Activated CD4-positive, alpha-beta T cell treated with anti-CD3 and anti-CD28 coated beads, Interleukin-2, amount 50 U/mL, for 4 hours (primary cell): Measurements from ENCODE around the gene FCER1G.

Source experiments
- DNase-seq, 2 experiments: peaks; one replicate each; pipeline ENCODE4 v3.0.0-alpha.2; 2020

The FCER1G gene

DNA sequence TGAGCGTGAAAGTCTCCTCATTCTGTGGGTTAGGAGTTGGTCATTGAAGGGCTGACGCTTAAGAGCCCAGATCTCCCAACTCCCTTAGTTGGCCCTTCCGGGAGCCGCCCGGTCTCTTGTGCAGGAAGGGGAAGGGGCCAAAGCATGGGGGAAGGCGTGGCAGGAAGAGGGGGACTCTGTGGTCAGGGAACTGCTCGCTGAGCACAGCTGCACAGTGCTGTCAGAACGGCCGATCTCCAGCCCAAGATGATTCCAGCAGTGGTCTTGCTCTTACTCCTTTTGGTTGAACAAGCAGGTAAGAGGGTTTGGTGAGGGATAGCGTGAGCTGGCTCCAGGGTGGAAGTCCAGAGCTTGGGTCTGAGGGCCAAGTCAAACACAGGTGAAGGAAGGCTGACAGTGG, at the start of gene FCER1G:
TSS of gene FCER1G (plus strand) at position 220 of the 400 bp plus-strand sequence. CDS start at position 247, 27 bp downstream.
- DNase-seq: no peak

DNA sequence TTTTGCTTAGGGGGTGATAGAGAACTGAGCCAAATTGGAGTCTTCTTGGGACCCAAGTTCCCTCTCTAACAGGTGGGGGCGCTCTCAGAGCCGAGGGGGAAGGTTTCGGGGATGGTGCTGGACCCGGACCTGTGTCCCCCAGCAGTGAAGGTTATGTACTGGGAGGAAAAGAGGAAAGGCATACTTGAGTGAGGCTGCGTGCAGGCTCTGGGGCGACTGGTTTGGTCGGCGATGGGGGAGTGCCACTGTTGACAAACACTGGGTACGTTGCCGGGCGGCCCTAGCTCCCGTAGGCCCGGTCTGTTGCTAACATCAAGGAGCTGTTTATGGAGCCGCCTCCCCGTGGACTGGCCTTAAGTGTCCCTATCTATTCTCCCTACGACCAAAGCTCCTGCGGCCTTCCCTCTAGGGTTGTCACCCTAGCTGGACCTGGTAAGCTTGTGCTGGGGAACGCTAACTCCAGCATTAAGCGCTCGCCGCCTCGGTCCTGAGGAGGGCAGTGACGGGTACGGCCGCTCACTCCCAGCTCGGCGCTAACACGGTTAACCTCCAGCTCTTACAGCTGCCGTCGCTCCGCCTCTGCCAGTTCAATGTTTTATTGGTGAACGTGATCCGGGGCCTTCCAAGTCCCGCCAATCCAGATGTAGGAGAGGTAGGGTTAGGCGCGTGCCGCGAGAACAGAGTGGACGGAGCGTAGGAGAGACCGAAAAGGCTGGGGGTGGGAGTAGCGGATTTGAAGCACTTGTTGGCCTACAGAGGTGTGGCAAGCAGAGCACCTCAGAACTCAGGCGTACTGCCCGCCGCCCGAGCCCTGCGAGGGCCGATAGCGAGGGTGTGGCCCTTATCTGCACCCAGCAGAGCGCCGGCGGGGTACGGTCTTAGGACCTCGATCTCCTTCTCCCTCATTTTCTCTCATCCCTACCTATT, 49.1 kb upstream of the FCER1G start, which contains the start of gene PPOX:
TSS of gene PPOX (plus strand) at position 685 of the 927 bp plus-strand sequence. CDS start 422 bp downstream, outside the sequence.
- peak; percentile 85 to 88 for DNase-seq

DNA sequence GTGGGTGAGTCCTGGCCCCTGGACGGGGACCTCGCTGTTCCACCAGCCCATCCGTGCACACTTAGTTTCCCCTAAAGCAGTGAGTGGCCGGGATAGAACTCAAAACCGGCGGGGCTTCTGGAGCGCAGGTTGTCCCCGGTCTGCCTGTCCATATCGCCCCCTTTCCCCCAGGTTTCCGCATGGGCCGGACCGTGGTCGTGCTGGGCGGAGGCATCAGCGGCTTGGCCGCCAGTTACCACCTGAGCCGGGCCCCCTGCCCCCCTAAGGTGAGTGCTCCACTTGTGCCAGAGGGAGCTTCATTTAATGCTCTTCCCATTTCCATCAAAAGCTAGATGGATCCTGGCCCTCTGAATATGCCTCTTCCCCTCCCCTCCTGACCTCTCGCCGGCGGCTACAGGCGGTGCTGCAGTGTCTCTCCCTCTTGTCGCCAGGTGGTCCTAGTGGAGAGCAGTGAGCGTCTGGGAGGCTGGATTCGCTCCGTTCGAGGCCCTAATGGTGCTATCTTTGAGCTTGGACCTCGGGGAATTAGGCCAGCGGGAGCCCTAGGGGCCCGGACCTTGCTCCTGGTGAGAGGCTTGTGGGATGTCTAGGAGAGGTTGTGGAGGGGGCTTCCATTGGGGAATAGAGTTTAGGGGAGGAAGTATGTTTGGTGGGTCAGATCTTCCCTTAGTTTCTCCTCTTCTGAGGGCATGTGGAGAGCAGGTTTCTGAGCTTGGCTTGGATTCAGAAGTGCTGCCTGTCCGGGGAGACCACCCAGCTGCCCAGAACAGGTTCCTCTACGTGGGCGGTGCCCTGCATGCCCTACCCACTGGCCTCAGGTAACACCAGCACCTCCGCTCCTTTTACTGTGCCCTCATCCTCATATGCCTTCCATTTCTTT, 48.2 kb upstream of the FCER1G start:
- DNase-seq: no peak

DNA sequence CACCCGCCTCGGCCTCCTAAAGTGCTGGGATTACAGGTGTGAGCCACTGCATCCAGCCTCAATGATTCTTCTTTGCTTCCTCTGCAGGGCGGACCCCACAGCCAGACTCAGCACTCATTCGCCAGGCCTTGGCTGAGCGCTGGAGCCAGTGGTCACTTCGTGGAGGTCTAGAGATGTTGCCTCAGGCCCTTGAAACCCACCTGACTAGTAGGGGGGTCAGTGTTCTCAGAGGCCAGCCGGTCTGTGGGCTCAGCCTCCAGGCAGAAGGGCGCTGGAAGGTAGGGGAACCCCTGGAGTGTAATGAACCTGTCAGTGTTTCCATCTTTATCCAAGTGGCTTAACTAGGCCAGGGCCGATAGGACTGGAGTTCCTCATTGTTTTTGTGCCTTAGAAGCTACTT, 46.2 kb upstream of the FCER1G start:
- DNase-seq: no peak

DNA sequence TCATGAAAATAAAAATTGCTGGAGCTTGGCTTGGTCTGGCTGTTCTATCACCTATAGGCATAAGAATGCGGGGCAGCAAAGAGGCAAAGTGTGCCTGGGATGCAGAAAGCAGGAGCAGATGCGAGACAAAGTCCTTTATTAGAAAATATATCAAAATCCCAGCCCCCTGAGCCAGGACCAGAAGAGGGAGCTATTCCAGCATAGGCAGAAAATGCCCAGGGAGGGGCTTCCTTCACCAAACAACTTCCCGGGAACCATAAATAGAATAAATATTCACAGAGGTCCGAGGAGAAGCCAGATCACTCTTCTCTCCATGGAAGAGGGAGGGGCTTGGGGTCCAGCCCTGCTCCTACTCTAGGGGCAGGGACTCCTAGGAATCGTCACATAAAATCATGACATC, 43.9 kb upstream of the FCER1G start:
- DNase-seq: no peak

DNA sequence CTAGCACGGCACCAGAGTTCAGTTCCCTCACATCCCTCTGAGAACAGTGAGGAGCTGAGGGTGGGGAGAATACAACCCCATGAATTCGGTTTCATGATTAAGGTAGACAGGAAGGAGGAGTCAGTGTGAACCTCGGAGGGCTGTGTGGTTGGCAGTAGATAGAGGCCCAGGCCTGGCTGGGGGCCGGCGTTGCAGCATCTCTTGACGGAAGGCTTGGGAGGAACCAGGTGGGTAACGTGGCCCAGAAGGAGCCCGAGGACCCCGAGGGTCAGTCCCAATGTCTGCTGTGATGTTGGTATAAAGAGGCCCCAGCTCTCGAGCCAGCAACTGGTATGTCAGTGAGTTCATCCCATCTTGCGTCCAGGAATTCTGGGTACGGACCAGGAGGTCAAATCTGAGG, 43.4 kb upstream of the FCER1G start:
- no peak for DNase-seq

DNA sequence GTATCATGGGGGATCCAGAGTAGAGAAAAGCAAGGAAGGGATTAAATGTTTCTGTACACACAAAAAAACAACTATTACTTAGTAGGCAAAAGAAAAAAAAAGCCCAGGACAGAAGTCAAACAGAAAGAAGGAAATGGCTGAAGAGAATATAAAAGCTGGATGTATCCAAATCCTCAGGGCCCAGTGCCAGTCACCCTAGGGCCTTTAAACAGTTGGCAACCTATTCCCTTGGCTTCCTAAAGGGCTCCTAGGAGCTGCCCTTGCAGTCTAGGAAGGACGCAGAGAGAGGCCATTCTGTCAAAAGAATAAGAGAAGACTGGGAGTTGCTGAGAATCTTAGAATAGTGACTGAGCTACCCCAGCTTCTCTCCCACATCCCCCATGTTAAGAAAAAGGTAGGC, 42.7 kb upstream of the FCER1G start:
- DNase-seq: no peak

DNA sequence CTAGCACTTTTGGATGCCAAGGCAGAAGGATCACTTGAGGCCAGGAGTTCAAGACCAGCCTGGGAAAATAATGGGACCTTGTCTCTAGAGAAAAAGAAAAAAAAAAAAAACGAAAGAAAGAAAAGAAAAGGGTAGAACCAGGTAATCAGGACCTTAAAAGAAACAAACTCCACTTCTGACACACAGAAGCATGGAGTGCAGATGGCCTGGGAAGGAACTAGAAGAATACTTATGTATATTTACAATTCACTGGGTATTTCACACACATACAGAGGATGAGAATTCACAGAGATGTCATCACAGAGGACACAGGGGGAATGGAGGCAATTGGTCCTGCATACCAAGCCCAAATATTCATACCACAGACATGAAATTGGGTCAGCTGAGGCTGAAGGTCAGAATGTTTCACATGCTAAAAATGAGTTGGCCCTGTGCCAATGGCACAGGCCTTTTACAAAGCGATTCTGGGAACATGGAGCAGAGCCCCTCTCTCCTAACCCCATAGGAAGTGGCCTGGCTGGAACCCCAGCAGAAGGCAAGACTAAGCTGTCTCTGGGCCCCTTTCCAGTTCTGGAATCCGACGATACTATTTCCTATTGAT, 42.2 kb upstream of the FCER1G start:
- DNase-seq: no peak

DNA sequence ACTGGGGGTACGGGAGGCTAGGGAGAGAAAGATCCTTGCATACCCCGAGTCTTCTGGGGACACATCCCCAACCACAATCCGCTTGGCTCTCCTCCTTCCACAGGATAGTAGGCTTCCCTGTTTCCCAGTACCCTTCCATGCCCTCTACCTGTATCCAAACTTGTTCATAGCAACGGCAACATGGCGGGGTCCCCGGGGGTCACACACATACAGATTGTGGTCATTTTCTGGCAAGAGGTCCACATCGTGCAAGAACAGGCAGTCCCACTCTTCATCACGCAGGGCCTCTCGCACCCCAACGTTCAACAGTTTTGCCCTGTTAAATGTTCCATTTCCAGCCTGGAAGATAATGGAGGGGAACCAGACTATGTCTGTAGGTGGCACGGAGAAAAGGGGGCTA, 41.4 kb upstream of the FCER1G start:
- no peak for DNase-seq

DNA sequence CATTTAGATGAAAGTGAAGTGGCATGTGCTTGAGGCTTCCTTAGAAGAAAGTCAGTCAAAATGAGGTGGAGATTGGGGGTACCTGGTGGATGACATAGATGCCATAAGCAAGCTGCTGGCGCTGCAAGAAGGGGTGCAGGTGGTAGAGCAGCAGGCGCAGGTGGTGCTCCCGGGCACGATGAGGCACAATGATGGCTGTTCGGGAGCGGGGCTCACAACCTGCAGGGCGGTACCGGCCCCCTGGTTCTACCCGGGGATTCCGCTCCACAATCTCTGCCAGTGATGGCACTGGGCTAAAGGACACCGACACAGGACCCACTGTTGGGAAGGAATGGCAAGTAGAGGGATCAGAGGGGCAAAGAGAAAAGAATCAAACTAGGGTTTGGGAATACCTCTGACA, 40.2 kb upstream of the FCER1G start:
- no peak for DNase-seq

DNA sequence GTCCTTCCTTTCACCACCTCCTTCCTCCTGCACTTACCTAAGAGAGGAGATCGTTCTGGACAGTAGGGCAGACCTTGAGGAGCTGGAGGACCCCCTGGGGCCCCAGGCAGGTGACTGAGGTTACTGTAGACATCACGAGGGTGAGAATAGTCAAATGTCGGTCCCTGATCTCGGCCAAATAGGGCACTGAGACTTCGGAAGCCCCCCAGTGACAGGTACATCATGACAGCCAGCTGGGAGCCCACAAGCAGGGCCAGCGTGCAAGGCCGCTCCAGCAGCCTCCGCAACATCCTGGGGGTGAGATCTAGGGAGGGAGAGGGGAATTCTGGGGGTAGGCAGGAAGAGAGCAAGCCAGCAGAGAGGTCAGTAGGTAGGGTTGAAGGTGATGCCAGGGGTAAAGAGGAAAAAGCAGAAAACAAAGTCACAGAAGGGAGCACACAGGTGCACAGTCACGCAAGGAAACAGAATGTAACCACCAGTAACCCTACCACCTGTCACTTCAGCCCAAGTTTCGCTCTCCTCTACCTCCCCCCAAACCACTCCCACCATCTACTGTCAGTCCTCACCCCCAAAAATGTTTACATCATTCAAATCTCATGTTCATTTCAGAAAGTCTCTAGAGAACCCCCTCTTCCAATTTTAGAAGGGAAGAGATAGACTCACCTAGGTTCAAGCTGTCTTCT, 39.2 kb upstream of the FCER1G start:
- DNase-seq: no peak

DNA sequence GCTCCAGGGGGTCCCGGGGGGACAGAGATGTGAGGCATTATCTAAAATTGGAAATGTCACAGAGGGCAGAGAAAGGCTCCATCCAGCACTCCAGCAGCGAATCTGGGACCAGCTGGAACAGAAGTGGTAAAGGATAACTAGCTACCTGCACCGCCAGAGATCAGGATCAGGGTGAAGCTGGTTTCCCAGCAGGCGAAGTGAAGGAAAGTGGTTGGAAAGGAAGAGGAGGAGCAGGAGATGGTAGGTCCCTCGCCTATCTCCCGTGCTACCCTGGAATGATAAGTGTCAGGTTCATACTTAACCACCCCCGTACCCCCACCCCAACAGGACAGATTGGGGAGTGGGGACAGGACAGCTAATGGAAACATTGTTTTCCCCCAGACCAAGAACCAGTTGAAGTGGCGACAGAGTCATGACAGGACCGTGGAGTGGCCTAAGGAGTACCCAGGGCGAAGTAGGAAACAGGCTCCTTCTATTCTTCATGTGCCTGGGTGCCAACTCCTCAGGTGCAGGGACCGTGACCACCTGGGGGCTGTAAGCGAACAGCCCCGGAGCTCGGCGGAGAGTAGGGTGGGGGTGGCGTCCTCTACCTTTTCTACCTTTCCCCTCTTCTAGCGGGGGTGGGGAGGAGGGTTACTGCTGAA, 38.5 kb upstream of the FCER1G start:
- DNase-seq: no peak

DNA sequence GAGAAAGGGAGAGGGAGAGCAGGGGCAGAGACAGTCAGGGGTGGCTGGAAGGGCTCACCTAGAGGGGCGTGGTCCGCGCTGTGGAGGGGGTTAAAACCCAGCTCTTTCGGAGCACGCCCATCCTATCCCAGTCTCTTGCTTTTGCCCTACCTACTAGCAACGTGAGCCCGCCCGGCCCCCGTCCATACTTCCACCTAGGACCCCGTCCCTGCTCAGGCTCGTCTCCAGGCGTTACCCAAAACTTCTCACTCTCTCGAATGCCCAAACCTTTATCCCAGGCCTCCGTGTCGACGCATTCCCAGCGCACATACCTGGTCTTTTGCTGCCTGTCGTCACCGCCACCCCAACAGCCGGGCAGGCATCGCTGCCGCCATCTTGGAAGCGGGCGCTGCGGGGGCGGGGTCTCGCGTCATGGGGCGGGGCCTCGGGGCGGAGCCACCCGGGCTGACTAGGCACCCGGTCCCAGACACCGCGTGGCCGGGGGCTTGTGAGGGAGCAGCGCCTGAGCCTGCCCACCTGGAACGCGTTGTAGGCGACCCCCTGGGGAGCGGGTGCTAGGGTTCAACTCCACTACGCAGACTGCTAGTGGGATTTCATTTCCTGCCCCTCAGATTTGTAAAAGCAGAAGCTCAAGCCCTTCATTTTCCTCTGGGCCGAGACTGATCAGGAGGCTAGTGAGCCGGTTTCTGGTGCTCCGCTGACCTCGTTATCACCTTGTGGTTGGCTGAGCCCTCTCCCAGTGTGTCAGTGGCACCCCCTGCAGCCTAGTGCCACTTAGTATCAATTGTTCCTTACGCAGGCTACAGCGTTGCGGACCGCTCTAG, 37.8 kb upstream of the FCER1G start, which contains the start of gene B4GALT3:
TSS of gene B4GALT3 (minus strand) at position 396 of the 824 bp plus-strand sequence. CDS start 1,447 bp downstream, outside the sequence.
- peak; percentile 95 to 97 for DNase-seq

DNA sequence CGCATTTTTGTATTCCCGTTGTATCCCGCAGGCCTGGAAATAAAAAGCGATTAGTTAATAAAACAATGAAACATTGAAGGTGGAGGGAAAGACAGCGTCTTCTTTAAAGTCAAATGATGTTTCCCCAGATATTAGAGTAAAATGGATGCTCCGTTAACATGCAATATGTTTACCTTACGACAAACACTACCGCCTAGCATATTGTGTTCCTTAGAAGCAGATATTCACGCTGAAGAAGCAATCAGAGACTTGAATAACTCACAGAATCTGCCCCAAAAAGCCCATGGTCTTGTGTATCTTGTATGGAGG, 37.2 kb upstream of the FCER1G start:
- DNase-seq: no peak

DNA sequence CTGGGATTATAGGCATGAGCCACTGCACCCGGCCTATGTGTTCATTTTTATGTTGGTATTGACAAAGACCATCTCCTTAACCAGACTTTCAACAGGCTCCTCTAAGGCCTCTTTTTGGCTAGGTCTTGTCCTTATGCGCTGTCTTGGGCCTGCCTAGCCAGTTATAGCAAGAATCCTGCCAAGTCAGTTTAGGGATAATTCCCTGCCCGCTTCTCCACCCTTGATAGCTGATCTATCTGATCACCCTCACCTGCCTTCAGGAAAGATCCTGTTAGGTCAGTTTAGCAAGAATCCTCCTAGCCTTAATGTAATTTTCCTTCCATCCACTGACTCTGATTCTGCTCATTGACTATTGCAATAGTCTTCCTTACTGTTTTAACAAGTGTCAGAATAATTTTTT, 35.4 kb upstream of the FCER1G start:
- no peak for DNase-seq

DNA sequence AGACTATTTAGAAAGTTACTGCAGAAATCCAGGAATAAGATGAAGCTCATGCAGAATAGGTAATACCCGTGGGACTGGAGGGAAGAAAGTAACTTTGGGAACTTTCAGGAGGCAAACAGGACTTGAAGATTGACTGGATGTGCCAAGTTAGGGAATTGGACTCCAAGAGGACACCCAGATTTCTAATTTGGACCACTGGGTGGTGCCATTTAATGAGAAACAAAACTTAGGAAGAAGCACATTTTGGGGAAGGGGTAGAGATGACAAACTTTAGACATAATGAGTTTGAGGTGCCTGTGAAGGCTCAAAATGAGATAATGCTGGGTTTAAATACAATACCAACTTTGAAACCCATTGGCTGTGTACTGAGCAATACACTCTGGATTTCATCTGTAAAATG, 34.5 kb upstream of the FCER1G start:
- DNase-seq: no peak

DNA sequence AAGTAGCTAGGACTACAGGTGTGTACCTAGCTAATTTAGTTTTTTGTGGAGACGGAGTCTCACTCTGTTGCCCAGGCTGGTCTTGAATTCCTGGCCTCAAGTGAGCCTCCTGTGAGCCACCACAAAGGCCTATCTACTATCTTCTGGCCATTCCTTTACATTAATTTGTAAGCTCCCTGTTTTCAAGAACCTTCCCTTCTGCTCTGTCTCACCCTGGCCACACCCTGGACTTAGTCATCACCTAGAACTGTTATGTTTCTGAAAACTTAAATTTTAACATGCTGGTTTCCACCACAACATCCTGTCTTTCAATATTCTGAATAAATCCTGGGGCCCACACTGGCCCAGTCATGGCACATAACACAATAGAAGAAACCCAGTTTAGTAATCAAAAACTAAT, 32.9 kb upstream of the FCER1G start:
- DNase-seq: peak; percentile 53 to 54

DNA sequence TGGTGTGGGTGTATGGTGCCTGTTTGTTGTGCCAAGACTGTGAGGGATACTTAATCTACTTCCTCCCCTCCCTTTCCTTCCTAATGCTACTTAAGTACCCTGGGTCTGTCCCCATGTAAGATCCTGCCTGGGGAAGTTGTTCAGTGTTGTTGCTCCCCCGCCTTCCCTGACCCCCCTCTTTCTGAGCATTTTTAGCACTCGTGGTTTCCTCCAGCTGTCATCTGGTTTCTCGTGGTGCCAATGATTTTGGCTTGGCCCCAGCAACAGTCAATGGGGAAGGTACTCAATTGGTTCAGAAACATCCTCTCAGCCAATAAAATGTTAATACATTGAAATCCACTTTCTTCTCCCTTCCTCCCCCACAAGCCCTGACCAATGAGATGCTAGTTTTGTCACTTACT, 29.8 kb upstream of the FCER1G start:
- DNase-seq: peak; percentile 52 to 60

DNA sequence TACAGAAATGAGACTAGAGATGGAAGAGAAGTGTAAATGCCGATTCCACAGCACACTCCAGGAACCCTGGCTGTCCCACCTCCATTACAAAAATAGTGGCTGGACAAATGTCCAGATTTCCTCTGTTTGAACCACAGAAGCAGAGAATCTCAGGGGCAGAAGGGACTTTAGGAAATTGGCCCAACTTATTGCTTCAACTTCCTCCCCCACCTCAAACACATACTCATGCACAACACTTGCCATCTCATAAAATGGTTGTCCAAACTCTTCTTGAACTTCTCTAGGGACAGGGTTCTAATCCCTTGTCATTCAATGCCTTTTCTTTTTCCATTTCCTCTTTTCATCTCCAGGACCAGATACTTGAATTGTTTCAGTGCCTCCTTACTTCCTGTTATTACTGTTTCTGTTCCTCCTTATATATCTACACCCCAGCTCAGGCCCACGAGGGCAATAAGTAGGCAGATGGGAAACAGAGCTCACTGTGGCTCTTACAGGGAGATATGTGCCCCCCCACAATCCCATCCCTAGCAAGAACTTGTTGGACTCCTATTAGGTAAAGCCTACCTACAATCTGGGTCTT, 29.3 kb upstream of the FCER1G start:
- DNase-seq: no peak

DNA sequence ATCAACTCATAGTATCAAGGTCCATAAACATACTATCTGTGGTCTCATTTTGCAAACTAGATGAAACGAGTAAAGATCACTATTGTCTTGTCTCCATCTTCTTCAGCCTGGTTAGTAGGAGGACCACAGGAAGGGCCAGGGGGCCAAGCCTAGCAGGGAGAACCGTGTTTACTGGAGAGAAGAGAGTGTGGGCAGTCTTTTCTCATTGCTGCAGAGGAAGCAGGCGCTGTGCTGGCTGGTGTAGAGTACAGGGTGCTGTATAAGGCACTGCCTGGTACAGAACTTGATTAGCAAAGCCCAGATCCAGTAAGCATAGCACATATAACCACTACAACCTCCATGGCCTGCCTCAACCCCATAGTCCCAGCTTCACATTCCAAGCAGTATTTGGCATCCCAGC, 27.8 kb upstream of the FCER1G start:
- DNase-seq: no peak

DNA sequence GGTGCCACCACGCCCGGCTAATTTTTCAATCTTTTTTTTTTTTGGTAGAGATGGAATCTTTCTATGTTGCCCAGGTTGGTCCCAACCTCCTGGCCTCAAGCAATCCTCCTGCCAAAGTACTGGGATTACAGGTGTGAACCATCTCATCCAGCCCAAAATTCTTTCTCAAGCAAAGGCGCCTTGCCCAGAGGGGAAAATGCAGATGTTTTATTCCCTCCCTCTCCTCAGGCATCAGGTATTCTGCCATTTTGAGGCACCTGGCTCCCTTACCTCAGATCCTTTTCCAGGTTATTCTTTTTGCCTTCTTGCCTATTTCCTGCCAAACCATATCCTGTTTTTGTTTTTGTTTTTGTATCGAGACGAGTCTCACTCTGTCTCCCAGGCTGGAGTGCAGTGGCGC, 26.7 kb upstream of the FCER1G start:
- no peak for DNase-seq
